Suprapubic skin (tissue), 4 donors: ENCODE data around the gene NAT9.

Source experiments
- CTCF ChIP-seq, 2 donors: fragments of 200-600 bp in 1 of 2; fragments of 450-650 bp in 1 of 2; sonication (generic) in 1 of 2; IDR thresholded peaks; one replicate each; pipeline ENCODE4 v1.5.1; 2016 to 2019; ENCODE audit warnings: antibody characterized with exemption in 2 of 2, mild to moderate bottlenecking in 1 of 2, moderate library complexity in 1 of 2
- EP300 ChIP-seq: sonication (generic); formaldehyde crosslinking; IDR thresholded peaks from one replicate; pipeline ENCODE4 v1.6.1; 2017; ENCODE audit warnings: antibody characterized with exemption
- POLR2A ChIP-seq, 2 donors: fragments of 450-650 bp; IDR thresholded peaks; one replicate each; pipeline ENCODE4 v1.6.1; 2017; ENCODE audit warnings: antibody characterized with exemption in 2 of 2, mild to moderate bottlenecking in 2 of 2, moderate library complexity in 2 of 2
- POLR2AphosphoS5 ChIP-seq, 3 donors: sonication (generic); formaldehyde crosslinking; IDR thresholded peaks; one replicate each; pipeline ENCODE4 v1.6.1; 2017; ENCODE audit warnings: antibody characterized with exemption in 3 of 3

- TF ChIP-seq POLR2A (IDR thresholded peaks at IDR 0.05): no peak
- TF ChIP-seq CTCF (IDR thresholded peaks at IDR 0.05): peak; percentile 41 to 79
- no peak for TF ChIP-seq POLR2AphosphoS5 (IDR thresholded peaks at IDR 0.05)
- TF ChIP-seq EP300: no peak
These were observed 5.4 kb downstream of the NAT9 start for GRCh38 chr17:74770498-74771318.
